ENCODE results near the gene KRTAP4-12. TPM values are rescaled to one million over a fixed set of nuclear protein-coding genes. Genes with fewer than 3 reads are reported as not detected.
"Not testable (repeated sequence)": the region's sequence is repeated elsewhere in the genome, so short reads cannot be mapped to it uniquely, and the experiment has no call there.

Gene KRTAP4-12
- total and polyA plus RNA-seq, 3 donors from 2014 or later, result not detected

- Histone ChIP-seq H3K4me3 (no peak overlapping the region), H3K27me3 (no peaks in the 10 kb centered on the region), H3K4me1 (no peaks in the 10 kb centered on the region), H3K9me3 (no peaks in the 10 kb centered on the region), H3K36me3 (ENCODE audit: low read depth, missing control alignments) (no peaks in the 10 kb centered on the region), H3K27ac (no peak overlapping the region)
- WGBS, 2 donors, result 93% methylated on average over 2 of the region's 2 CpGs
- DNase-seq, result no peak
- intact Hi-C loops (cut with DNase I; ENCODE audit: low total_unique reads), result no loop called here
- TF ChIP-seq CTCF (IDR thresholded peaks at IDR 0.05) (no peak), POLR2A (IDR thresholded peaks at IDR 0.05) (no peak)
These were observed 23.7 kb upstream of the KRTAP4-12 start for GRCh38 chr17:41147531-41148204.

GRCh38 chr17:41145261-41145660 is 21.3 kb upstream of the KRTAP4-12 start:
- Histone ChIP-seq H3K4me3 (no peak overlapping the region), H3K36me3 (ENCODE audit: low read depth, missing control alignments) (no peaks in the 10 kb centered on the region), H3K27me3 (no peaks in the 10 kb centered on the region), H3K4me1 (no peaks in the 10 kb centered on the region), H3K9me3 (no peaks in the 10 kb centered on the region), H3K27ac (no peak overlapping the region)
- DNase-seq, result no peak
- intact Hi-C loops (cut with DNase I; ENCODE audit: low total_unique reads), result no loop called here
- WGBS, 2 donors, result 89 to 90% methylated on average over 2 of the region's 2 CpGs
- no peak for TF ChIP-seq POLR2A (IDR thresholded peaks at IDR 0.05)
- TF ChIP-seq CTCF (IDR thresholded peaks at IDR 0.05), result no peak

- Histone ChIP-seq H3K27ac (no peak overlapping the region), H3K9me3 (no peaks in the 10 kb centered on the region), H3K36me3 (ENCODE audit: low read depth, missing control alignments) (no peaks in the 10 kb centered on the region), H3K4me3 (no peak overlapping the region), H3K27me3 (no peaks in the 10 kb centered on the region), H3K4me1 (no peaks in the 10 kb centered on the region)
- intact Hi-C loops (cut with DNase I; ENCODE audit: low total_unique reads), result no loop called here
- WGBS, 2 donors, result 84 to 93% methylated on average over 1 of the region's 1 CpG
- no peak for TF ChIP-seq POLR2A (IDR thresholded peaks at IDR 0.05)
- no peak for DNase-seq
These were observed 20.9 kb upstream of the KRTAP4-12 start for GRCh38 chr17:41144846-41145245.

GRCh38 chr17:41141361-41141760 is 17.4 kb upstream of the KRTAP4-12 start:
- intact Hi-C loops (cut with DNase I; ENCODE audit: low total_unique reads), result no loop called here
- no peak for TF ChIP-seq CTCF (IDR thresholded peaks at IDR 0.05)
- TF ChIP-seq POLR2A (IDR thresholded peaks at IDR 0.05), result no peak
- no peaks in the 10 kb centered on the region for H3K9me3 ChIP-seq

GRCh38 chr17:41140360-41141131 is 16.6 kb upstream of the KRTAP4-12 start, which contains the start of gene KRTAP4-6:
Gene KRTAP4-6, minus strand, starts transcription at chr17:41140544. Its CDS starts 57 bp downstream, at chr17:41140487.
- no peaks in the 10 kb centered on the region for H3K27me3 ChIP-seq
- no peaks in the 10 kb centered on the region for H3K4me1 ChIP-seq
- H3K27ac ChIP-seq, result no peak within 1 kb of the TSS
- DNase-seq, result no peak
- no peaks in the 10 kb centered on the region for H3K9me3 ChIP-seq
- WGBS, 2 donors, result 76 to 84% methylated on average over 4 to 6 of the region's 6 CpGs
- no peaks in the 10 kb centered on the region for H3K36me3 ChIP-seq (ENCODE audit: low read depth, missing control alignments)
- TF ChIP-seq POLR2A (IDR thresholded peaks at IDR 0.05), result no peak
- no peak for TF ChIP-seq CTCF (IDR thresholded peaks at IDR 0.05)
- intact Hi-C loops (cut with DNase I; ENCODE audit: low total_unique reads), result no loop called here
- no peak within 1 kb of the TSS for H3K4me3 ChIP-seq

More at GRCh38 chr17:41141361-41141760, 17.4 kb upstream of the KRTAP4-12 start:
- H3K4me3 ChIP-seq, result no peak overlapping the region
- H3K27me3 ChIP-seq, result no peaks in the 10 kb centered on the region
- DNase-seq, result no peak
- H3K36me3 ChIP-seq (ENCODE audit: low read depth, missing control alignments), result no peaks in the 10 kb centered on the region
- H3K4me1 ChIP-seq, result no peaks in the 10 kb centered on the region
- H3K27ac ChIP-seq, result no peak overlapping the region

- H3K36me3 ChIP-seq (ENCODE audit: low read depth, missing control alignments); H3K27me3 ChIP-seq; H3K4me3 ChIP-seq; H3K9me3 ChIP-seq; H3K4me1 ChIP-seq; intact Hi-C loops (cut with DNase I; ENCODE audit: low total_unique reads); DNase-seq; H3K27ac ChIP-seq: not testable (repeated sequence)
- 87 to 93% methylated on average over 11 to 12 of the region's 12 CpGs for WGBS, 2 donors
These were observed 15.9 kb upstream of the KRTAP4-12 start for GRCh38 chr17:41139865-41140264.

All from testis (tissue), 3 donors.